ENCODE data around the gene VWA2.

Gene VWA2

DNA sequence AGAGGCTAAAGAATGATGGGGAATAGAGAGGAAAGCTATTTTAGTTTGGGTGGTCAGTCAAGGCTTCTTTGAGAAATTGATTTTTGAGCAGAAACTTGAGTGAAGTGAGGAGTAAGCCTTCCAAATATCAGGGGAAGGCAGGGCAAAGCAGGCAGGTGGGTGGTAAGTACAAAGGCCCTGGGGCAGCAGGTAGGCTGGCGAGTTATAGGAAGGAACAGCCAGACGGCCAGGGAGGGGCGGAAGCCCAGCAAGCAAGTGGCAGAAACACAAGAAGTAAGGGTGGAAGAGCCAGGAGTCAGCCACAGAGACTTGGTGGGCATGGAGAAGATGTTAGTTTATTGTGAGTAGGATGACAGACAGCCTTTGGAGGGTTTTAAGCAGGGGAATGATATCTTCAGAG, 34.9 kb downstream of the VWA2 start:
- TF ChIP-seq, protein P1, sequence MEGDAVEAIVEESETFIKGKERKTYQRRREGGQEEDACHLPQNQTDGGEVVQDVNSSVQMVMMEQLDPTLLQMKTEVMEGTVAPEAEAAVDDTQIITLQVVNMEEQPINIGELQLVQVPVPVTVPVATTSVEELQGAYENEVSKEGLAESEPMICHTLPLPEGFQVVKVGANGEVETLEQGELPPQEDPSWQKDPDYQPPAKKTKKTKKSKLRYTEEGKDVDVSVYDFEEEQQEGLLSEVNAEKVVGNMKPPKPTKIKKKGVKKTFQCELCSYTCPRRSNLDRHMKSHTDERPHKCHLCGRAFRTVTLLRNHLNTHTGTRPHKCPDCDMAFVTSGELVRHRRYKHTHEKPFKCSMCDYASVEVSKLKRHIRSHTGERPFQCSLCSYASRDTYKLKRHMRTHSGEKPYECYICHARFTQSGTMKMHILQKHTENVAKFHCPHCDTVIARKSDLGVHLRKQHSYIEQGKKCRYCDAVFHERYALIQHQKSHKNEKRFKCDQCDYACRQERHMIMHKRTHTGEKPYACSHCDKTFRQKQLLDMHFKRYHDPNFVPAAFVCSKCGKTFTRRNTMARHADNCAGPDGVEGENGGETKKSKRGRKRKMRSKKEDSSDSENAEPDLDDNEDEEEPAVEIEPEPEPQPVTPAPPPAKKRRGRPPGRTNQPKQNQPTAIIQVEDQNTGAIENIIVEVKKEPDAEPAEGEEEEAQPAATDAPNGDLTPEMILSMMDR (conservative IDR thresholded peaks at IDR 0.05), result no peak
- H3K27ac ChIP-seq, result no peak overlapping the region

DNA sequence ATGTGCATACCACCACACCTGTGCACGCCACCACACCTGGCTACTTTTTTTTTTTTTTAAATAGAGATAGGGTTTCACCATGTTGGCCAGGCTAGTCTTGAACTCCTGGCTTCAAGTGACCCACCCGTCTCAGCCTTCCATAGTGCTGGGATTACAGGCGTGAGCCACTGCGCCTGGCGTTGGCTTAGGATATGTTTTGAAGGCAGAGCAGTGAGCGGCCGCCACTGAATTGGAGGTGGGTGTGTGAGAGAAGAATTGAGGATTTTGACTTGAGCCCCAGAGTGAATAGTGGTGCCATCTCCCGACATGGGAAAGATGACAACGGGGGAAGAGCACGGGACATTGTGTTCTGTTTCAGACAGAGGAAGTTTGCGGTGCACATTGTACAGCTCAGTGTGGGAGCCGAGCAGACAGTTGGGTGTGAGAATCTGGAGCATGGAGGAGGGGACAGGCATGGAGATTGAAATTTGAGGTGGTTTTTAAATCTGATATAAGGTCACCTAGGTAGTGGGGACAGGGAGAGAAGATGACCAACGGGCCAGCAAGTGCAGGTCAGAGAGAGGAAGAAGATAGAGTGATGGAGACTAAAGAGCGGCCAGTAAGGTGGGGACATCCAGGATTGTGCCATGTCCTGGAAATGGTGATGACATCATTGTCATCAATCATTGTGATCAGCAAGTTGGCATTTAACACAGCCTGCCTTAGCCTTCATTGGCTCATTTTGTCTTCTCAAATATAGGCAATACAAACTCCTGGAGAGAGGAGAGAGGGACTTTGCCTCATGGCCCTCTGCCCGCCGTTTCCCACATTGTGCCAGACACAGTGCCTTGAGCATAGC, 35.8 kb downstream of the VWA2 start:
- no peak overlapping the region for H3K27ac ChIP-seq
- TF ChIP-seq, protein P1 (conservative IDR thresholded peaks at IDR 0.05), result no peak

DNA sequence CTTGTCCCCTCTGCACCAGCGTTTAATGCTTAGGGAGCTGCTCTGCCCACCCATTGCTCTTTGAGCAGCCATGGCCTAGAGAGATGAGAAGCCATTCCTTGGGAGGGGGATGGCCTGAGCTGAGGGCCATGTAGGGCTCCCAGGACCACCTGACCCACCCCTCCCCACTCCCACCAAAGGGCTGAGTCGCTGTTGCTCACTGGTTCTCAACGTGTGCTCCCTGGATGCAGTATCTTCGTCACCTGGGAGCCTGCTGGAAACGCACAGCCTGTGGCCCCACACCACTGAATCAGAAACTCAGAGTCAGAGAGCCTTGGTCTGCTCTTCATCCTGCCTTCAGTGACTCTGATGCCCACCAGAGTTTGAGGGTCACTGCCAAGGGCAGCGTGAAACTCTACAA, 37.0 kb downstream of the VWA2 start:
- no peak overlapping the region for H3K27ac ChIP-seq
- TF ChIP-seq, protein P1 (conservative IDR thresholded peaks at IDR 0.05), result no peak

DNA sequence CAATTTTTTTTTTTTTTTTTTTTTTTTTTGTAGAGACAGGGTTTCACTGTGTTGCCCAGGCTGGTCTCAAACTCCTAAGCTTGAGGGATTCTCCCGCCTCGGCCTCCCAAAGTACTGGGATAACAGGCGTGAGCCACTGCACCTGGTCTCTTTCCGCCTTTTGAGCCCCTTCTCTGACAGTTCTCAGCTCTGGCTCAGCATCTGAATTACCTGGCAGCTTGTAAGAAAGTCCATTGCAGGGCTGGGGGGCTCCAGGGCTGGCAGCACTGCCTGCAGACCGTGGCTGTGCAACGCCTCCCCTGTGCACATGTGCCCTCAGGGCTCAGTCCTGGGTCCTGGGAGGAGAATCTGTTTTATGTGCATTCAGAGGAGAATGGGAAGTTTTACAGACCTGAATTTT, 37.6 kb downstream of the VWA2 start:
- TF ChIP-seq, protein P1 (conservative IDR thresholded peaks at IDR 0.05), result no peak

DNA sequence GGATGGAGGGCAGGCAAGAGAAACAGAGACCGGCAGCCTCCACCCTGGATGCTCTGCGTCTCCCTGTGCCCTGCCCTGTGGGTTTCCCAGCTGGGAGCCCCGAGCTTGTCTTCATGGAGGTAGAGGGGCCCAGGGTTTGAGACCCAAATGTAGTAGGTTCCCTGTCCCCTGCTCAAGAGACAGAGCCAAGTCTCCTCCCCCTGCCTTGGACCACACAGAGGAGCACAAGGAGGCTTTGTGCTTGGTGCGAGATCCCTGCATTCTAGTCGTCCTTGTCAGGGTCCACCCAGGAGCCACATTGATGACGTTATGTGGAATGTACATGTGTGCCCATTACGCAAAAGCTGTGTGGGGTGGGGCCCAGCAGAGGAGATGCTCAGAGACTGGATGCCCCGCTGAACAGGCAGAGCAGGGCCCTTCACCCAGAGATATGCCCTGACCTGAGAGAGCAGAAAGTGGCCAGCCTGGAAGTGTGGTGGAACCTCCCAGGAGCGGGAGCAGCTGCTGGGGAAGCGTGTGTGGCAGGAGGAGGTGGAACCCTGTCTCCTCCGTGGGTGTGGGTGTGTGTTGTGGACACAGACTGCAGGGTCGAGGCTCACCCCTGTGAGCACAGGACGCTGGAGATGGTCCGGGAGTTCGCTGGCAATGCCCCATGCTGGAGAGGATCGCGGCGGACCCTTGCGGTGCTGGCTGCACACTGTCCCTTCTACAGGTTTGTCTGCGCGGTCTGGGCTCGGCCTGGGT, 39.3 kb downstream of the VWA2 start:
- TF ChIP-seq, protein P1 (conservative IDR thresholded peaks at IDR 0.05), result no peak
- H3K27ac ChIP-seq, result no peak overlapping the region

More for the DNA sequence above, 37.6 kb downstream of the VWA2 start:
- H3K27ac ChIP-seq, result no peak overlapping the region

DNA sequence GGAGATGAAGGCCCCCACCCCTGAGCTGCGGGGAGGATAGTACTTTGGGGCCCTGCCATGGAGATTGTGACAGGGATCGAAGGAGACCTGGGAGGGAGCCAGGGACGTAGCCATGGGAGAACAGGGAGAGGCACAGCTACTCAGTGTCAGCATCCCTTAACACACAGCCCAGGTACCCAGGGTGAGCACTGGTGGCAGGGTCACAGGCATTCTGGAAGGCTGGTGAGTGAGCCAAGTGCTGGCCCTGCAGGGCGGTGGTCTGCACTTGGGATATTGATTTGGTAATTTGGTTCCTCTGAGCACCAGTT, 39.8 kb downstream of the VWA2 start:
- H3K27ac ChIP-seq, result no peak overlapping the region
- TF ChIP-seq, protein P1 (conservative IDR thresholded peaks at IDR 0.05), result no peak

DNA sequence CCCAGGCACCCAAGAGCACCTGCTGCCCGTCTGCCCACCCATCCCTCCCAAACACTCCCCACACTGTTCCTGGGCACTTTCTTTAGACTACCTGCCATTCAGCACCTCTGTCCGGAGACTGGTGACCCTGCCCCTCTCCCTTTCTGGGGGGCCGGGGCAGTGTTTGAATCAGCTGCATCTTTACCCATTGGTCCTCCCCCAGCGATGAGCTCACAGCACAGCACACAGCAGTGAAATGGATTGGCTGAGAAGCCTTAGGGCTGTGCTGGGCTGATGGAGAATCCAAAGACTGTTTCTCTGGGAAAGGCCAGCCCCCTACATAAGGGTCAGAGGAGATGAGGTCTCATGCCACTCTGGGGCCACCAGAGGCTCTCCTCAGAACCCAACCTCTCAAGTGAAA, 40.2 kb downstream of the VWA2 start:
- TF ChIP-seq, protein P1 (conservative IDR thresholded peaks at IDR 0.05), result no peak
- no peak overlapping the region for H3K27ac ChIP-seq
